Measurements from ENCODE around the gene NHSL2.

- TF ChIP-seq CTCF (conservative IDR thresholded peaks at IDR 0.05; ENCODE audit: low read length) (no peak), EZH2phosphoT487 (IDR thresholded peaks at IDR 0.05; ENCODE audit: borderline replicate concordance, low read depth, low read length) (no peak)
These were observed 216.7 kb downstream of the NHSL2 start for GRCh38 chrX:72127332-72127731.
